Activated naive CD8-positive, alpha-beta T cell treated with anti-CD3 and anti-CD28 coated beads, Interleukin-2, amount 10 ng/mL, durations not matched to agents 7 days and 5 days (primary cell): ENCODE measurements around the gene FAM98C. TPM values are rescaled to one million over a fixed set of nuclear protein-coding genes. Genes with fewer than 3 reads are reported as not detected.
"Not testable (repeated sequence)": the region's sequence is repeated elsewhere in the genome, so short reads cannot be mapped to it uniquely, and the experiment has no call there.

ENCODE experiments used
- ATAC-seq: fragments of 150-1000 bp; cut with Tn5 transposase; one replicate; pipeline ENCODE4 v1.10.0; 2021; ENCODE audit warnings: low read depth, moderate library complexity
- POLR2A ChIA-PET: fragments of 350-600 bp; sonication (Branson Sonifier 250); formaldehyde crosslinking; loops from one replicate; lab custom pipeline; 2021; ENCODE audit warnings: antibody characterized with exemption; lab: Charles Lee
- DNase-seq: peaks from one replicate; pipeline ENCODE4 v3.0.0; 2021
- H3K27ac Mint-ChIP-seq: one replicate; pipeline ENCODE4 v1.8.0; 2022; ENCODE audit warnings: mild to moderate bottlenecking, mixed read lengths
- H3K27me3 Mint-ChIP-seq: one replicate; pipeline ENCODE4 v1.8.0; 2022; ENCODE audit warnings: mild to moderate bottlenecking, moderate library complexity, mixed read lengths
- H3K36me3 Mint-ChIP-seq: one replicate; pipeline ENCODE4 v1.8.0; 2021; ENCODE audit warnings: mild to moderate bottlenecking, mixed read lengths
- H3K4me1 Mint-ChIP-seq: one replicate; pipeline ENCODE4 v1.8.0; 2021; ENCODE audit warnings: mixed read lengths
- H3K4me3 Mint-ChIP-seq: one replicate; pipeline ENCODE4 v1.8.0; 2022; ENCODE audit warnings: mild to moderate bottlenecking, moderate library complexity, mixed read lengths
- H3K9me3 Mint-ChIP-seq: one replicate; pipeline ENCODE4 v1.8.0; 2021; ENCODE audit warnings: mixed read lengths
- total RNA-seq, 2 experiments: library from RNA; stranded (reverse); gene quantifications; one replicate each; pipeline ENCODE4 v1.2.3, GENCODE V29; 2021

The FAM98C gene
- 10 to 100 TPM; 32.5 to 37.7 TPM for total RNA-seq

- DNase-seq (peak; percentile 99), ATAC-seq (peak; percentile 99)
- H3K27ac Mint-ChIP-seq: peak within 1 kb of the TSS; percentile 96
- peaks cover 10% of the 10 kb centered on the region for H3K36me3 Mint-ChIP-seq
- POLR2A ChIA-PET: interaction anchor here (0.6 to 2.9 kb wide), 32 partner anchors 9 to 550 kb away, joined by 3 to 23 read pairs (median 4); partner anchors contain the start of genes ACTN4, CATSPERG, EIF3K and GGN
- H3K4me3 Mint-ChIP-seq: peak within 1 kb of the TSS; percentile 95
- peaks cover 11% of the 10 kb centered on the region for H3K27me3 Mint-ChIP-seq
- H3K9me3 Mint-ChIP-seq: no peaks in the 10 kb centered on the region
- H3K4me1 Mint-ChIP-seq: peaks cover 6% of the 10 kb centered on the region
Observed at GRCh38 chr19:38402967-38403674, at the start of gene FAM98C. Gene FAM98C (plus strand): TSS chr19:38403093. CDS start chr19:38403154, 61 bp downstream.

- no peaks in the 10 kb centered on the region for H3K9me3 Mint-ChIP-seq
- DNase-seq: no peak
- no peak for ATAC-seq
- POLR2A ChIA-PET: no interaction called here
- peaks cover 37% of the 10 kb centered on the region for H3K27me3 Mint-ChIP-seq
- H3K27ac Mint-ChIP-seq: no peak overlapping the region
- peaks cover 3% of the 10 kb centered on the region for H3K4me1 Mint-ChIP-seq
- no peak overlapping the region for H3K4me3 Mint-ChIP-seq
- no peaks in the 10 kb centered on the region for H3K36me3 Mint-ChIP-seq
Observed at GRCh38 chr19:38355728-38356725, 46.9 kb upstream of the FAM98C start.

GRCh38 chr19:38358071-38358470 is 44.8 kb upstream of the FAM98C start:
- POLR2A ChIA-PET: no interaction called here
- Mint-ChIP-seq H3K36me3 (no peaks in the 10 kb centered on the region), H3K4me3 (no peak overlapping the region), H3K9me3 (no peaks in the 10 kb centered on the region), H3K27me3 (peaks cover 44% of the 10 kb centered on the region), H3K4me1 (peaks cover 10% of the 10 kb centered on the region), H3K27ac (no peak overlapping the region)
- DNase-seq (no peak), ATAC-seq (no peak)

GRCh38 chr19:38359242-38360021 is 43.5 kb upstream of the FAM98C start:
- ATAC-seq: no peak
- POLR2A ChIA-PET: interaction anchor here (0.6 to 0.7 kb wide), 2 partner anchors 15 to 294 kb away, joined by 3 to 4 read pairs; partner anchors contain the start of gene PSMD8
- Mint-ChIP-seq H3K36me3 (no peaks in the 10 kb centered on the region), H3K27ac (no peak overlapping the region), H3K4me1 (peaks cover 10% of the 10 kb centered on the region), H3K9me3 (no peaks in the 10 kb centered on the region), H3K27me3 (peaks cover 44% of the 10 kb centered on the region), H3K4me3 (no peak overlapping the region)
- DNase-seq: no peak

GRCh38 chr19:38360351-38360750 is 42.5 kb upstream of the FAM98C start:
- Mint-ChIP-seq H3K9me3 (no peaks in the 10 kb centered on the region), H3K36me3 (no peaks in the 10 kb centered on the region), H3K27me3 (peaks cover 44% of the 10 kb centered on the region), H3K4me3 (peak overlapping the region; percentile 89), H3K27ac (no peak overlapping the region), H3K4me1 (peaks cover 10% of the 10 kb centered on the region)
- POLR2A ChIA-PET: interaction anchor here (0.7 kb wide), 1 partner anchor 14 kb away, joined by 3 read pairs; the partner anchor contains the start of gene PSMD8
- DNase-seq: no peak
- ATAC-seq: no peak

- DNase-seq: no peak
- H3K27ac Mint-ChIP-seq: no peak overlapping the region
- H3K4me3 Mint-ChIP-seq: peak overlapping the region; percentile 89
- no peak for ATAC-seq
- POLR2A ChIA-PET: interaction anchor here (0.7 to 1.3 kb wide), 3 partner anchors 13 to 27 kb away, joined by 3 to 4 read pairs (median 3); partner anchors contain the start of genes GGN and PSMD8
- H3K4me1 Mint-ChIP-seq: peaks cover 10% of the 10 kb centered on the region
- H3K36me3 Mint-ChIP-seq: no peaks in the 10 kb centered on the region
- H3K9me3 Mint-ChIP-seq: no peaks in the 10 kb centered on the region
- peaks cover 44% of the 10 kb centered on the region for H3K27me3 Mint-ChIP-seq
Observed at GRCh38 chr19:38360839-38361631, 41.9 kb upstream of the FAM98C start.

GRCh38 chr19:38361633-38362075 is 41.2 kb upstream of the FAM98C start:
- DNase-seq (peak; percentile 80), ATAC-seq (peak; percentile 76)
- peak overlapping the region; percentile 89 for H3K4me3 Mint-ChIP-seq
- H3K27me3 Mint-ChIP-seq: peaks cover 41% of the 10 kb centered on the region
- H3K9me3 Mint-ChIP-seq: no peaks in the 10 kb centered on the region
- POLR2A ChIA-PET: interaction anchor here (0.7 to 1.3 kb wide), 4 partner anchors 13 to 26 kb away, joined by 3 to 6 read pairs (median 4); partner anchors contain the start of genes GGN and PSMD8
- peaks cover 10% of the 10 kb centered on the region for H3K4me1 Mint-ChIP-seq
- no peak overlapping the region for H3K27ac Mint-ChIP-seq
- no peaks in the 10 kb centered on the region for H3K36me3 Mint-ChIP-seq

- H3K27ac Mint-ChIP-seq: peak overlapping the region; percentile 73
- H3K27me3 Mint-ChIP-seq: peaks cover 35% of the 10 kb centered on the region
- H3K9me3 Mint-ChIP-seq: no peaks in the 10 kb centered on the region
- peak overlapping the region; percentile 89 for H3K4me3 Mint-ChIP-seq
- ATAC-seq (peak; percentile 75), DNase-seq (peak; percentile 87)
- H3K4me1 Mint-ChIP-seq: peaks cover 10% of the 10 kb centered on the region
- POLR2A ChIA-PET: interaction anchor here (1.0 to 1.3 kb wide), 4 partner anchors 12 to 41 kb away, joined by 3 to 6 read pairs (median 4); partner anchors contain the start of genes FAM98C, GGN and PSMD8
- no peaks in the 10 kb centered on the region for H3K36me3 Mint-ChIP-seq
Observed at GRCh38 chr19:38362076-38362945, 40.6 kb upstream of the FAM98C start.

GRCh38 chr19:38362946-38363688 is 39.8 kb upstream of the FAM98C start:
- peaks cover 10% of the 10 kb centered on the region for H3K4me1 Mint-ChIP-seq
- H3K36me3 Mint-ChIP-seq, DNase-seq, H3K27ac Mint-ChIP-seq, ATAC-seq, H3K9me3 Mint-ChIP-seq: not testable (repeated sequence)
- peaks cover 31% of the 10 kb centered on the region for H3K27me3 Mint-ChIP-seq
- peak overlapping the region; percentile 89 for H3K4me3 Mint-ChIP-seq
- POLR2A ChIA-PET: interaction anchor here (1.0 to 1.2 kb wide), 3 partner anchors 11 to 40 kb away, joined by 3 to 6 read pairs (median 5); partner anchors contain the start of genes FAM98C and PSMD8

- H3K4me3 Mint-ChIP-seq: no peak overlapping the region
- POLR2A ChIA-PET: no interaction called here
- no peak overlapping the region for H3K27ac Mint-ChIP-seq
- no peaks in the 10 kb centered on the region for H3K36me3 Mint-ChIP-seq
- no peaks in the 10 kb centered on the region for H3K9me3 Mint-ChIP-seq
- H3K4me1 Mint-ChIP-seq: no peaks in the 10 kb centered on the region
- no peaks in the 10 kb centered on the region for H3K27me3 Mint-ChIP-seq
- no peak for DNase-seq
- ATAC-seq: no peak
Observed at GRCh38 chr19:38367041-38367440, 35.9 kb upstream of the FAM98C start.
